Upper lobe of left lung (tissue), 6 donors: ENCODE measurements around the gene PI4K2B. TPM values are rescaled to one million over a fixed set of nuclear protein-coding genes. Genes with fewer than 3 reads are reported as not detected.

Experiments used
- ATAC-seq, 2 donors: fragments of 200-7000 bp; cut with Tn5 transposase; one replicate each; pipeline ENCODE4 v1.9.1; 2022; ENCODE audit warnings: mild to moderate bottlenecking in 2 of 2, moderate library complexity in 2 of 2; ENCODE audit not compliant: low FRiP score in 2 of 2
- DNase-seq, 2 donors: peaks; one replicate each; pipeline ENCODE4 v3.0.0-alpha.2; 2019 to 2020
- H3K27ac ChIP-seq, 4 donors: fragments of 200-600 bp; sonication (generic); one replicate each; pipeline ENCODE4 v1.5.1; 2016 to 2019
- H3K27me3 ChIP-seq, 4 donors: fragments of 200-600 bp; sonication (generic); one replicate each; pipeline ENCODE4 v1.5.1; 2017 to 2019
- H3K36me3 ChIP-seq, 4 donors: fragments of 200-600 bp; sonication (generic); one replicate each; pipeline ENCODE4 v1.5.1; 2016 to 2019
- H3K4me1 ChIP-seq, 4 donors: fragments of 200-600 bp; sonication (generic); one replicate each; pipeline ENCODE4 v1.5.1; 2018 to 2019
- H3K4me3 ChIP-seq, 4 donors: fragments of 200-600 bp; sonication (generic); one replicate each; pipeline ENCODE4 v1.5.1; 2017 to 2019; ENCODE audit warnings: mild to moderate bottlenecking in 2 of 4, moderate library complexity in 1 of 4
- H3K9me3 ChIP-seq, 4 donors: fragments of 200-600 bp; sonication (generic); one replicate each; pipeline ENCODE4 v1.5.1; 2018 to 2019
- CTCF ChIP-seq, 6 experiments: fragments of 450-650 bp in 4 of 6; fragments of 200-600 bp in 2 of 6; sonication (generic) in 2 of 6; IDR thresholded peaks; one replicate each; pipeline ENCODE4 v1.5.1; 2016 to 2019; ENCODE audit warnings: antibody characterized with exemption in 6 of 6
- EP300 ChIP-seq, 4 donors: sonication (generic); formaldehyde crosslinking; IDR thresholded peaks; one replicate each; pipeline ENCODE4 v1.5.1; 2017; ENCODE audit warnings: antibody characterized with exemption in 4 of 4, control low read depth in 2 of 4
- POLR2A ChIP-seq, 4 donors: fragments of 450-650 bp; IDR thresholded peaks; one replicate each; pipeline ENCODE4 v1.5.1; 2016 to 2017; ENCODE audit warnings: antibody characterized with exemption in 4 of 4, mild to moderate bottlenecking in 2 of 4
- POLR2AphosphoS5 ChIP-seq, 2 donors: sonication (generic); formaldehyde crosslinking; IDR thresholded peaks; one replicate each; pipeline ENCODE4 v1.5.1; 2017; ENCODE audit warnings: antibody characterized with exemption in 2 of 2
- WGBS, 2 donors: methylation state at CpG; one replicate each; pipeline ENCODE4 v1.1.5; 2017 to 2018; 5-methylcytosine and 5-hydroxymethylcytosine counted together
- total RNA-seq, 6 donors: library from RNA; depleted of rRNA in 4 of 6; stranded (reverse); fragments of >200 nt in 4 of 6; gene quantifications; one replicate each; pipeline versions ENCODE4 v1.1.0 to v1.2.1, GENCODE V29; 2016 to 2021
- donor health status: DM: no; HTN: no; CAD: no; lungs with moderate emphysema.
- donor health status: DM: no; HTN: yes; CAD: no; lungs with severe emphysema.

PI4K2B gene
- total RNA-seq, 6 donors from 2014 or later: 17.7 to 54.8 (median 23.7) TPM

- H3K27ac ChIP-seq: no peak overlapping the region
- H3K9me3 ChIP-seq: no peaks in the 10 kb centered on the region
- DNase-seq (no peak), ATAC-seq (no peak)
- 62 to 66% methylated on average over 3 of the region's 3 CpGs for WGBS, 2 donors
- peaks cover 0 to 6% (median 0%) of the 10 kb centered on the region in 4 donors for H3K4me1 ChIP-seq
- H3K4me3 ChIP-seq: no peak overlapping the region
- H3K27me3 ChIP-seq: no peaks in the 10 kb centered on the region
- peaks cover 0 to 11% (median 6%) of the 10 kb centered on the region in 4 donors for H3K36me3 ChIP-seq
- no peak for TF ChIP-seq POLR2A (IDR thresholded peaks at IDR 0.05)
- TF ChIP-seq POLR2AphosphoS5 (IDR thresholded peaks at IDR 0.05): no peak
- TF ChIP-seq CTCF (IDR thresholded peaks at IDR 0.05): no peak
- no peak for TF ChIP-seq EP300 (IDR thresholded peaks at IDR 0.05)
Measured at GRCh38 chr4:25283948-25284347, 50.1 kb downstream of the PI4K2B start.

GRCh38 chr4:25284466-25284865, 50.6 kb downstream of the PI4K2B start:
- H3K36me3 ChIP-seq: peaks cover 0 to 11% (median 6%) of the 10 kb centered on the region in 4 donors
- H3K27ac ChIP-seq: no peak overlapping the region
- H3K9me3 ChIP-seq: no peaks in the 10 kb centered on the region
- no peak overlapping the region for H3K4me3 ChIP-seq
- DNase-seq (no peak), ATAC-seq (no peak)
- no peak for TF ChIP-seq POLR2A (IDR thresholded peaks at IDR 0.05)
- TF ChIP-seq CTCF (IDR thresholded peaks at IDR 0.05): no peak
- TF ChIP-seq POLR2AphosphoS5 (IDR thresholded peaks at IDR 0.05): no peak
- TF ChIP-seq EP300 (IDR thresholded peaks at IDR 0.05): no peak
- WGBS, 2 donors: 83 to 90% methylated on average over 3 of the region's 3 CpGs
- no peaks in the 10 kb centered on the region for H3K27me3 ChIP-seq
- H3K4me1 ChIP-seq: peaks cover 0 to 6% (median 0%) of the 10 kb centered on the region in 4 donors

GRCh38 chr4:25290490-25291067, 56.7 kb downstream of the PI4K2B start:
- Histone ChIP-seq H3K27me3 (no peaks in the 10 kb centered on the region), H3K36me3 (no peaks in the 10 kb centered on the region), H3K4me3 (no peak overlapping the region), H3K4me1 (no peaks in the 10 kb centered on the region), H3K27ac (no peak overlapping the region), H3K9me3 (no peaks in the 10 kb centered on the region)
- ATAC-seq (no peak), DNase-seq (no peak)
- TF ChIP-seq POLR2AphosphoS5 (IDR thresholded peaks at IDR 0.05) (no peak), CTCF (IDR thresholded peaks at IDR 0.05) (no peak), POLR2A (IDR thresholded peaks at IDR 0.05) (no peak), EP300 (IDR thresholded peaks at IDR 0.05) (no peak)
- 84 to 97% methylated on average over 5 to 11 of the region's 11 CpGs for WGBS, 2 donors

GRCh38 chr4:25291158-25291733, 57.4 kb downstream of the PI4K2B start:
- no peak for ATAC-seq
- 75 to 80% methylated on average over 12 of the region's 12 CpGs for WGBS, 2 donors

More at GRCh38 chr4:25291158-25291733, 57.4 kb downstream of the PI4K2B start:
- no peaks in the 10 kb centered on the region for H3K27me3 ChIP-seq
- H3K9me3 ChIP-seq: no peaks in the 10 kb centered on the region
- TF ChIP-seq POLR2A (IDR thresholded peaks at IDR 0.05) (no peak), EP300 (IDR thresholded peaks at IDR 0.05) (no peak), CTCF (IDR thresholded peaks at IDR 0.05) (no peak), POLR2AphosphoS5 (IDR thresholded peaks at IDR 0.05) (no peak)
- no peak overlapping the region for H3K4me3 ChIP-seq
- no peaks in the 10 kb centered on the region for H3K36me3 ChIP-seq
- DNase-seq: no peak
- H3K27ac ChIP-seq: no peak overlapping the region
- H3K4me1 ChIP-seq: no peaks in the 10 kb centered on the region
